DMS114 treated with DMSO at 0.1 percent for 48 hours (cell line): ENCODE measurements around the gene CLIC4.
"Not testable (repeated sequence)": the region's sequence is repeated elsewhere in the genome, so short reads cannot be mapped to it uniquely, and the experiment has no call there.

Experiments used
- DNase-seq: peaks from one replicate; lab custom pipeline; 2025; ENCODE audit not compliant: unreplicated experiment; lab: John Stamatoyannopoulos, UW

CLIC4 gene

DNA sequence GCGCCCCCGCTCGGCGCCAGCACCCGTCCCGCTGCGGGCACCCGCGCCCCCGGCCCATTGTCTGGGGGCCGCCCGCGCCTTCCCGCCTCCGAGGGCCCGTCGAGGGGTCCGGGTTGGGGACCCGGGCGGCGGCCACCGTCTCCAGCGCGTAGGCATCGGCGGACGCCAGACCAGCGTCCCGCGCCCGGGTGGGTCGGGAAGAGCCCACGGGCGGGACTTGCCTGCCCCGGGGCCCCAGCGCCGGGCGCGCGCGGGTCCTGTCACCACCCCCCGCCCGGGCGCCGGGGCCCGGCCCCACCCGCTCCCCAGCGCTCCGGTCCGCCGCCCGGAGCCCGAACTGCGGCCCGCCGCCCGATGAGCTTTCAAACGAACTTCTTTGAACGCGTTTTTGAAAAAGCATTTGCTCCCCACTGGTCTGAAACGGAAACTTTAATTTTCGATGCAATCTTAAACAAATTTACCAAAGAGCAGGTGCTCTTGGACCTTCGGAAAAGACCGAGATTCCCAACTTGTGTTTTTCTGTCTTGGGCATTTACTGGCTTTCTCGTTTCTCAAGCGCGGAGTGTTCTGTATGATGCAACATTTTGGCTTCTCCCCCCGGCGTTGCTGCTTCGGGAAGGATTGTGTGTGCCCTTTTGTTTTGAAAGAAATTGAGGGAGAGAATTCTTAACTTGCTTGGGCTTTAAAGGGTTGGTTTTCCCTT lies 615 bp downstream of the CLIC4 start:
- DNase-seq: no peak

DNA sequence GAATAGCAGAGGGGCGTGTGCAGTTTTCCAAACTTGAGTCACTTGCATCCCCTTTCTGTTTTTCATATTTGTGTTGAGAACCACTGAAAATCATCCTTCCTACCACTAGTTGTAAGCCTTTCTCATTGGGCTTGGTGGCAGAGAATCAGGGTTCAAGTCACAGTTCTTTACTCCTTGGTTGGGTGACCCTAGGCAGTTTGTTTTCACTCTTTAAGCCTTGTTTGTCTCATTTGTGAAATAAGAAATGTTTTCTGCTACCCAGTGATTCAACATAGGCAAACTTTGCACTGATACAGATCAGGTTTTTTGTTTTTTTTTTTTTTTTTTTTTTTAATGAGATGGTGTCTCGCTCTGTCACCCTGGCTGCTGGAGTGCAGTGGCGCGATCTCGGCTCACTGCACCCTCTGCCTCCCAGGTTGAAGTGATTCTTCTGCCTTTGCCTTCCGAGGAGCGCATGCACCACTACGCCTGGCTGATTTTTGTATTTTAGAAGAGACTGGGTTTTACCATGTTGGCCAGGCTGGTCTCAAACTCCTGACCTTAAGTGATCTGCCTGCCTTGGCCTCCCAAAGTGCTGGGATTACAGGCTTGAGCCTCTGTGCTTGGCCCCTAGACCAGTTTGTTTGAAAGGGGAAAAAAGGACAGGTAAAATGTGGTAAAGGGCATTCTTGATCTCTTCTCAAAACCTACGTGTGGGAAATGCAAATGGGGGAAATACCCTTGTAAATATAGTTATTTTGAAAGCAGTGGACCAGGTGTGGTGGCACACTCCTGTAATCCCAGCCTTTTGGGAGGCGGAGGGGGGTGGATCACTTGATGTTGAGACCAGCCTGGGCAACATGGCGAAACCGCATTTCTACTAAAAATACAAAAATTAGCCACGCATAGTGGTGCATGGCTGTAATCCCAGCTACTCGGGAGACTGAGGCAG lies 3.2 kb downstream of the CLIC4 start:
- DNase-seq: no peak

GRCh38 chr1:24749252-24749651 lies 4.0 kb downstream of the CLIC4 start:
- DNase-seq: no peak

DNA sequence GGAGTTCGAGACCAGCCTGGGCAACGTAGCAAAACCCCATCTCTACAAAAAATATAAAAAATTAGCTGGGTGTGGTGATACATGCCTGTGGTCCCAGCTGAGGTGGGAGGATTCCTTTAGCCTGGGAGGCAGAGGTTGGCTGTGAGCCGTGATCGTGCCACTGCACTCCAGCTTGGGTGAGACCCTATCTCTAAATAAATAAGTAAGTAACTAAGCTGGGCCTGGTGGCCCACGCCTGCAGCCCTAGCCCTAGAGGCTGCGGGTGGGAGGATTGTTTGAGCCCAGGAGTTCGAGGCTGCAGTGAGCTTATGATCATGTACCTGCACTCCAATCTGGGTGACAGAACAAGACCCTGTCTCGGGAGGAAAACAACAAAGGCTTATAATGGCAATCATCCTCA lies 4.6 kb downstream of the CLIC4 start:
- DNase-seq: no peak

- DNase-seq: no peak
Measured at GRCh38 chr1:24751833-24752232, 6.6 kb downstream of the CLIC4 start.

DNA sequence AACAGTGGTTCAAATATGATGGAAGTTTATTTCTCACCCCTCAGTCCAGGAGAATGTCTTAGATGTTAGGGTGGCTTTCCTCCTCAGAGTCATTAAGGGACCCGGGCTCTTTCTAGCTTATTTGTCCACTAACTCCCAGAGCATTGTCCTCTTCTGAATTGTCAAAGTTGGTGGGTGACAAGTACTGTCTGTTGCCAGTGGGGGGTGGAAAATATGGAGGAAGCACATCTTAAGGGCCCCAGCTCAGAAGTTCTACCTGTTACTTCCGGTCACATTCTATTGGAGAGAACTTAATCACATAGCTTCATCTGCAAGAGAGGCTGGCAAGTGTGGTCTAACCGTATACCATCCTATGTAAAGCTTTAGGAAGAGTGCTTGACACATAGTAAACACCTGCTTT lies 7.1 kb downstream of the CLIC4 start:
- DNase-seq: no peak

DNA sequence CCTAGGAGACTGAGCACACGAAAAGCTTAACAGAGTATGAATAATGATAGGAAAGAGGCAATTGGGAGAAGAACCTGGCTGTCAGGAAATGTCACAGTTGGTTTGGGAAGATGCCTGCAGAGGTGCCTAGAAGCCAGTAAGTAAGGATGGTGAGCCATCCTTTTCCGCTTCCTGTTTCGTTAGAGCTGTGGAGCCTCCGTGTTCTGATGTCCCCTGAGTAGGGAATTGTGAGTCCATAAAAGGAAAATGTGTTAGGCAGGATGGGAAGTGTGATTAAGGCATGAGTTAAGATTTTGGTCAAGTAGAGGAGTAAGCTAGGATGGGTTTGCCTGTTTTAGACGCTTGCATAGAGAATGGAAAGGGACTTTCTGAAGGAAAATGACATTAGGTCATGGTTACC lies 9.0 kb downstream of the CLIC4 start:
- no peak for DNase-seq

DNA sequence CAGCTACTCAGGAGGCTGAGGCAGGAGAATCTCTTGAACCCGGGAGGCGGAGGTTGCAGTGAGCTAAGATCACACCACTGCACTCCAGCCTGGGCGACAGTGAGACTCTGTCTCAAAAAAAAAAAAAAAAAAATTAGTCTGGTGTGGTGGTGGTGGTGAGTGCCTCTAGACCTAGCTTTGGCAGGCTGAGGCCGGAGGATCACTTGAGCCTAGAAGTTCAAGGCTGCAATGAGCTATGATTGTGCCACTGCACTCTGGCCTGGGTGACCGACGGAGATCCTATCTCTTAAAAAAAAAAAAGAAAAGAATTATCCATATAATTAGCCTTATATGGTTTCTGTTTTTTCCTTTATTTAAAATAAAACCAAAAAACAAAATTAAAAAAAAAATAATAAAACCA lies 10.1 kb downstream of the CLIC4 start:
- DNase-seq: not testable (repeated sequence)

- no peak for DNase-seq
Measured at GRCh38 chr1:24756395-24756794, 11.1 kb downstream of the CLIC4 start.

GRCh38 chr1:24759492-24759891 lies 14.2 kb downstream of the CLIC4 start:
- no peak for DNase-seq

DNA sequence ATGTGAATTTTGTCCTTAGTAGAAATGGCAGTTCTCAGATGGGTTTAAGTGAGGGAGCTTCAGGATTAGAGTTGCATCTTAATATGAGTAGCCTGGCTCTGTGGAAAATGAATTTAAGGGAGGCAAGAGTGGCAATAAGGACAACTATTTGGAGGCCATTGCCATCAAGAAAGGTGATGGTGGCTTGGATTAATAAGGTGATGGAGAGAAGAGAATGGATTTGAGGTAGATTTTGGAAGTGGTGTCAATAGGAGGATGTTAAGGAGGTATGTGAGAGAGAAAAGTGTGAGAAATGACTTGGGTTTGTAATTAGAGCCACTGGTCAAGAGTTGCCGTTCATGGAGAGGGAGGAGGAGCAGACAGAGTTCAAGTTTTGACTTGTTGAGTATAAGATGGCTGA lies 16.3 kb downstream of the CLIC4 start:
- DNase-seq: no peak

GRCh38 chr1:24762133-24762676 lies 17.0 kb downstream of the CLIC4 start:
- no peak for DNase-seq

DNA sequence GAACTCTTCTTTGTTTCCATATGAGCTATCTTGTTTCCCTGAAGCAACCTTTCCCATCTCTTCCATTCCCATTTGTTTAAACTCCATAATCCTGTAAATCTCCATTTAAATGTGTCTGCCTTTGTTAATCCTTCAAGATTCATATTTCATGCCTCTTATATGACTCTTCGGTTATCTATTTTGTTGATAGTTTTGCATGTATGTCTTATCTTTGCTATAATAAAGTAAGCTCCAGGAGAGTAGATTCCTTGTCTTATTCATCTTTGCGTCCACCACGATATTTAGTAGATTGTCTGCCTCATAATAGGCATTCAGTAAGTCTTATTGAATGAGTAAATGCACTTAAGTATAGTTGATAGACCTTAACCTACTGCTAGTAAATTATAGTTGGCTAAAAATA lies 18.4 kb downstream of the CLIC4 start:
- DNase-seq: no peak

GRCh38 chr1:24764439-24764838 lies 19.2 kb downstream of the CLIC4 start:
- no peak for DNase-seq

DNA sequence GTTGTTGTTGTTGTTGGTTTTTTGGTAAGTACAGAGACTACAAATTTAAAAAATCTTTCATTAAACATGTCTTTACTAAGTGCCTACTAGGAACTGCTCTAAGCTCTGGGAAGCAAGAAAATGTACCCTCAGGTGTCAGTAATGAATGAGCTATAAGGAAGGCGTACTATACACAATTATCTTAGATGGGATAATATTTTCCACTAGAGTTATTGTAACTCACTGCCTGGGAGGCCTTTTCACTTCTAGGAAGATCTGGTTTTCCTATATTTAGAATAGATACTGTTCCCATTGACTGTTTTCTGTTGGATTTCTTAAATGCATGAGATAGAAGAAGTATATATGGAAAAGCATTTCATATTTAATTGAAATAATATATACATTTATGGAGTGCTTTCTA lies 19.6 kb downstream of the CLIC4 start:
- no peak for DNase-seq

DNA sequence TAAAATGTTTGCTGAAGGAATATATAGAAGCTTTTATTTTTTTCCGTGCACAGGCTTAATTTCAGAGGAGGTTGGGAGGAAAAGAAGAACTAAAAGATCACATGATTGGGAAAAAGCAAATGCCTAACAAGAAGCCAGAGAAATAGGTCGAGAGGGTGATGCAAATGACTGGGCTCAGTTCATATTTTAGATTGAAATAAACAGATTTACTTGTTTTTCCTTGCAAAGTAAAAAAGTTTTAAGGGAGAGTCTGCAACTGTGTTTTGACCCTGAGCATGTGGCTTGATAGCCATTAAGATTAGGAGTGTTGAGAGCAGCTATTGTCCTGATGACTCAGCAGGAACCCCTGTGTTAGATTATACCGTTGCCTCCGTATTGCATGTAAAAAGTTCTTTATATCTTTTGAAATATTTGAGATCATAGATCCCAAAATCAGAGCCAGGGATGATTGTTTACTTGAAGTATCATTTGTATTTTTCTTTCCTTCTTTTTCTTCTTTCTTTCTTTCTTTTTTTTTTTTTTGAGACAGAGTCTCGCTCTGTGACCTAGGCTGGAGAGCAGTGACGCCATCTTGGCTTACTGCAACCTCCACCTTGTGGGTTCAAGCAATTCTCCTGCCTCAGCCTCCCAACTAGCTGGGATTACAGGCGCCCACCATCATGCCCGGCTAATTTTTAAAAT lies 20.2 kb downstream of the CLIC4 start:
- DNase-seq: no peak

- no peak for DNase-seq
Measured at GRCh38 chr1:24767351-24767750, 22.1 kb downstream of the CLIC4 start.

DNA sequence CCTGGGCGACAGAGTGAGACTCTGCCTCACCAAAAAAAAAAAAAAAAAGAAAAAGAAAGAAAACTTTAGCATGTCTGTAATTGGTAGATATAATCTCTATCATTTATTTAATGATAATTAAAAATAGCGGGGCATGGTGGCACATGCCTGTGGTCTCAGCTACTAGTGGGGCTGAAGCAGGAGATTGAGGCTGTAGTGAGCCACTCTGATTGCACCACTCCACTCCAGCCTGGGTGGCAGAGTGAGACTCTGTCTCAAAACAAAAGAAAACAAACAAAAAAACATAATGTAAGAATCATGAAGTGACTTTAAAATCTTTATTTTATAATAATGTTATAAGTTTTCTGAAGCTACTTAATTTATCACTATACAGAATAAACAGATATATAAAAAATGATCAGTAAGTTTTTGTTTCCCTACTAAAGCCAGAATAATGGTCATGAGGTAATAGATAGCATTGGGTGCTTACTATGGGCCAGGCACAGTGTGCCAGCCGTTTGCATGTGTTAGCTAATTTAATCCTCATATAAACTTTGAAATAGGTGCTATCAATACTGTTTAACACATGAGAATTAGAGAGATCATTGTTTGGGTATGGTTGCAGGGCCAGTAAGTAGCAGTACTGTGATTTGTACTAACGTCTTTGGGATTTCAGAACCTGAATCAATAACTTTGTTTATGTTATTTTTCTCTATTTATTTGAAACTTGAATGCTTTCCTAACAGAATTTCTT lies 23.8 kb downstream of the CLIC4 start:
- DNase-seq: no peak

DNA sequence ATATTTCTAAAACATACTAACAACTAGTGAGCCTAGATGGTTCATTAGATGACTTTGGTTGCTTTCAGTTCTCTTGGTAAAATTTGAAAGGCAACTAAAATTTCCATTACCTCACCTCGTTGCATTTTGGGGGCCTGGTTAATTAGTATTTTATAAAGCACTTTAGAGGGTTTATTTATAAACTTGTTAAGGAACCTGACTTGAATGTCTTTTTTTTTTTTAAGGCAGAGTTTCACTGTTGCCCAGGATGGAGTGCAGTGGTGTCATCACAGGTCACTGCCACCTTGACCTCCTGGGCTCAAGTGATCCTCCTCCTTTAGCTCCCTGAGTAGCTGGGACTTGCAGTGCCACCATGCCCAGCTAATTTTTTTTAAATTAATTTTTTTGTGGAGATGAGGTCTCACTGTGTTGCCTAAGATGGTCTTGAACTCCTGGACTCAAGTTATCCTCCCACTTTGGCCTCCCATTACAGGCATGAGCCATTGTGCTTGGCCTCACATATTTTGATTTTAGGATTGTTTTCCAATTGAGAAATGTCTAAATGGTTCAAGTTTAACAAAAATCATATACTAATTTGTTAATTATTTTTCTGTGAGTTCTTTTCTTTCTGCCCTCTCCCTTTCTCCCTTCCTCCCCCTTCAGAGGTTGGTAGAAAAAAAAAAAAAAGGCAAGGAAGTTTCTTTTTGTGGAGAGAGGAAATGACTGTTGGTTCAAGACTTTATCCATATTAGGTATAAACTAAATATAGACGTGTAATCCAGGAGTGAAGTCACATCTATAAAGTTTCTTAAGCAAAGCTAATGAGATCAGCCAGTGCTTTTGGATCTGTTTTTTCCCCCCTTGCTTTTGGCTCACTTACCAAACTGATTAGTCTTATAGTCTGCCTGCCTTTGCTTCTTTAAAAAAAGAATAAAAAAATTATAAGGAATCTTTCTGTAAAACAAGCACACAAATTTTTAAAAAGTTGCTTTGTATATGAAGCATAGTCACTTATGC lies 24.7 kb downstream of the CLIC4 start:
- DNase-seq: no peak

DNA sequence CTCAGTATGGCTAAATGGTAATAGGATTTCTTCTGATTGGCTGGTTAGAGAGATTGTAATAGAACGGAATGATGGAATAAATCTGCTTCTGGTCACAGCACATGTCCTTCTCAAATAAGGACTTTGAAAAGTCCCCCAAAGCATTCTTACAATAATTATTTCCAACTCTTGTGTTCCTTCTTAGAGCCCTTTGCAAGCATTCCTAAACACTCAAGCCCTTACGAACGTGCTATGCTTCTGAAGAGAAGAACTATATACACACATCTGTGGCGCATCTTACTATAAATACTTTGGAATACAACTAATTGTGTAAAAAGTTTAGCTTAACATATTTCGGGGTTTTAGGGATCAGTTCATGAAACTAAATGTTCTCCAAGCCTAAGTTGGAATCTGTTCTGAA lies 25.6 kb downstream of the CLIC4 start:
- DNase-seq: no peak
